Islet precursor cell (in vitro differentiated cells): Measurements from ENCODE around the gene GPR119.
"Not testable (repeated sequence)": the region's sequence is repeated elsewhere in the genome, so short reads cannot be mapped to it uniquely, and the experiment has no call there.

Experiments used
- DNase-seq: peaks from one replicate; pipeline ENCODE4 v3.0.0-alpha.2; 2018

The GPR119 gene

GRCh38 chrX:130338869-130339268, 46.6 kb downstream of the GPR119 start:
- DNase-seq, result not testable (repeated sequence)

GRCh38 chrX:130336531-130336930, 48.9 kb downstream of the GPR119 start:
- no peak for DNase-seq
